ENCODE measurements around the gene TRABD. TPM values are rescaled to one million over a fixed set of nuclear protein-coding genes. Genes with fewer than 3 reads are reported as not detected.

The TRABD gene
- total RNA-seq, 6 experiments from 2014 or later: 25.0 to 36.0 (median 27.6) TPM

DNA sequence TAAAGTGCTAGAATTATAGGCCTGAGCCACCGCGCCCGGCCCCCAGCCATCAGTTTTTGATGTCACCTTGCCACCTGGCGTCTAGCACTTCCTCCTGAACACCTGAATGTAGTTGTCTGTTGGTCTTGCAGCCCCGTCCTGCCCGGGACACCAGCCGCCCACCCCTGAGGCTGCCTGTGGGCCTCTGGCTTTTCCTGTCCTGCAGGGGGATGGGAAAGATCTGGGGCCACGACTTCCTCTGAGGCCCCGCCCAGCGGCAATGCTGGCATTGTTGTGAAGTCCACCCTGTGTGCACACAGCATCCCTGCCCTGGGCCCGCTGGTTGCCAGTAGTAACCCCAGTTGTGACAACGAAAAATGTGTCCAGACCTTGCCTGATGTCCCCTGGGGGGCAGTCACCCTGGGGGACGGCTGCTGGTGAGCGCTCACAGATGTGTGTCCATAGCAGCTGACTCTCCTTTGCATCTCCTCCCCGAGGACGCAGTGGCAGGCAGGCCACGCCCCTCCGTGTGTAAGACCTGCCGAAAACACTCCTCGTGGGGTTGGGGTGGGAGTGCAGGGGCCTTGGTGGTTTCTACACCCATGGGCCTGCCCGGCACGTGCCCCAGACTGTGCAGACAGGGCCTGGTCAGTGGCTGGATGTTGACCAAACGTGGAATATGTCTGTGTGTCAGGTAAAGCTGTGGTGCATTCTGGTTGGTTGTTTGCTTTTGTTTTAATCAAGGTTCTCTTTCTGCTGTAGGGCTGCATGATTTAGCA lies 21.8 kb downstream of the TRABD start:
- Mint-ChIP-seq H3K9me3 (no peaks in the 10 kb centered on the region), H3K27ac (no peak overlapping the region), H3K4me1 (ENCODE audit: low read depth) (peaks cover 3% of the 10 kb centered on the region), H3K4me3 (no peak overlapping the region), H3K27me3 (ENCODE audit: insufficient read depth) (peaks cover 8% of the 10 kb centered on the region), H3K36me3 (ENCODE audit: low read depth) (peaks cover 30% of the 10 kb centered on the region)
- TF ChIP-seq CTCF (IDR thresholded peaks at IDR 0.05): no peak
- DNase-seq: no peak

DNA sequence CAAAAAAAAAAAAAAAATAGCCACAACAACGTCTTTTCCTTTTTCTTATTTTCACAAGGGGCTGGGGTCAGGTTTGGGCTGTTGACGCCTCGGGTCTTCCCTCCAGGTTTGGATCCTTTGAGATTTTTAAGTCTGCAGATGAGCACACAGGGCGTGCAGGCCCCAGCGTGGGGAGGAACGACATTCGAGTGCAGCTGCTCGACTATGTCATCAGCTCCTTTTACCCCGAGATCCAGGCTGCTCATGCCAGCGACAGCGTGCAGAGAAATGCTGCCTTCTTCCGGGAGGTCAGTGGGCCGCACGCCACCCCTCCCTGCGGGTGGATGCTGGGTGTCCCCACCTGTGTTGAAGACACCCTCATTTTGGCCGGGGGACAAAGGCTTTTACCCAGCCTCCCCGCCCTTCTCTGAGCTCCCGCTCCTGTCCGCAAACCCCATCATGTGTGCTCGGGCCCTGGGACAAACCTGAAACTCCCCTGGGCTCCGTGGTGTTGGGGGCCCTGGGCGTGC lies 22.8 kb downstream of the TRABD start:
- no peak for DNase-seq
- Mint-ChIP-seq H3K27ac (no peak overlapping the region), H3K4me3 (no peak overlapping the region), H3K27me3 (ENCODE audit: insufficient read depth) (peaks cover 8% of the 10 kb centered on the region), H3K36me3 (ENCODE audit: low read depth) (peaks cover 32% of the 10 kb centered on the region), H3K4me1 (ENCODE audit: low read depth) (no peaks in the 10 kb centered on the region), H3K9me3 (no peaks in the 10 kb centered on the region)
- TF ChIP-seq CTCF (IDR thresholded peaks at IDR 0.05): no peak

GRCh38 chr22:50208939-50209892 lies 23.5 kb downstream of the TRABD start:
- no peak overlapping the region for H3K27ac Mint-ChIP-seq
- no peaks in the 10 kb centered on the region for H3K9me3 Mint-ChIP-seq
- TF ChIP-seq CTCF (IDR thresholded peaks at IDR 0.05): no peak
- H3K4me3 Mint-ChIP-seq: no peak overlapping the region
- H3K4me1 Mint-ChIP-seq (ENCODE audit: low read depth): no peaks in the 10 kb centered on the region
- H3K36me3 Mint-ChIP-seq (ENCODE audit: low read depth): peaks cover 32% of the 10 kb centered on the region
- DNase-seq: no peak
- peaks cover 8% of the 10 kb centered on the region for H3K27me3 Mint-ChIP-seq (ENCODE audit: insufficient read depth)

DNA sequence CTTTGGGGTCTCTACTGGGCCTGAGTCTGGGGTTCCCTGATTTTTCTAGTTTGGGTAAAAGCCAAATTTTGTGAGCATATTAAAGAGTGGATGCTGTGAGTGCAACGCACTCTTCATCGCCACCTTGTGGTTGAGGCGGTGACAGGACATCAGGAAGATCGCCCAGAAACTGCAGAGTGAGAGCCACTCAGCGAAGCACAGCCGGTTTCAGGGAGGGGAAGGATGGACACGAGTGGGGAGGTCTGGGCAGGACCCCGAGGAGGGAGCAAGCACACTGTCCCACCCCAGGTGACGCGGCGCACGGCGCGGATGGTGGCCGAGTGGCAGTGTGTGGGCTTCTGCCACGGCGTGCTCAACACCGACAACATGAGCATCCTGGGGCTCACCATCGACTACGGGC lies 24.2 kb downstream of the TRABD start:
- 0 out of 2 replicates have a peak overlapping the region, but pooled peaks have one; percentile 1 for H3K27ac Mint-ChIP-seq
- peaks cover 8% of the 10 kb centered on the region for H3K27me3 Mint-ChIP-seq (ENCODE audit: insufficient read depth)
- peaks cover 35% of the 10 kb centered on the region for H3K36me3 Mint-ChIP-seq (ENCODE audit: low read depth)
- no peaks in the 10 kb centered on the region for H3K9me3 Mint-ChIP-seq
- peak; percentile 53 for DNase-seq
- H3K4me3 Mint-ChIP-seq: peak overlapping the region; percentile 18; the same call in 1 of the 2 replicates
- no peaks in the 10 kb centered on the region for H3K4me1 Mint-ChIP-seq (ENCODE audit: low read depth)
- TF ChIP-seq CTCF (IDR thresholded peaks at IDR 0.05): peak; percentile 90

DNA sequence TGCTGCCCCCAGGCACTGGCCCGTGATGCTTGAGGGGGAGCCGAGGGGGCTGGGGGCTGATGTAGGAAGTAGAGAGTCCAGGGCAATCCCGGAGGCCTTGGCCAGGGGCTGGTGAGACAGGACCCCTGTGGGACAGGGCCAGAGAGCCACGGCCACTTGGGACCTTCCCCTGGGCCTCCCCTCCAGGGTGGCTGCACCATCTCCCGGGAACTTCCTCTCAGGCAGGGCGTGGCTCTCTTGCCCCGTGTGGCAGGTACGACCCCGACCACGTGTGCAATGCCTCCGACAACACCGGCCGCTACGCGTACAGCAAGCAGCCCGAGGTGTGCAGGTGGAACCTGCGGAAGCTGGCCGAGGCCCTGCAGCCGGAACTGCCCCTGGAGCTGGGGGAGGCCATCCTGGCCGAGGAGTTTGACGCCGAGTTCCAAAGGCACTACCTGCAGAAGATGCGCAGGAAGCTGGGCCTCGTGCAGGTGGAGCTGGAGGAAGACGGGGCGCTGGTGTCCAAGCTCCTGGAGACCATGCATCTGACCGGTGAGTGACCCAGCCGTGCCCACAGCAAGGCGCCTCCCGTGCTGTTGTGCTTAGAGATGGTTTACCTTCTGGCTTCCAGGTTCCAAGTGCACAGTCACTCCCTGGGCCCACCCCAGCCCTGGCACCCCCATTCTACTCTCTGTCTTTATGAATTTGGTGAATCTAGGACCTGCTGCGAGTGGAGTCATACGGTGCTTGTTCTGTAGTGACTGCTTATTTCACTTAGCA lies 24.8 kb downstream of the TRABD start:
- DNase-seq: no peak
- no peak for TF ChIP-seq CTCF (IDR thresholded peaks at IDR 0.05)
- peaks cover 8% of the 10 kb centered on the region for H3K27me3 Mint-ChIP-seq (ENCODE audit: insufficient read depth)
- H3K27ac Mint-ChIP-seq: no peak overlapping the region
- peaks cover 37% of the 10 kb centered on the region for H3K36me3 Mint-ChIP-seq (ENCODE audit: low read depth)
- no peaks in the 10 kb centered on the region for H3K9me3 Mint-ChIP-seq
- no peaks in the 10 kb centered on the region for H3K4me1 Mint-ChIP-seq (ENCODE audit: low read depth)
- no peak overlapping the region for H3K4me3 Mint-ChIP-seq
